Uterus (tissue), 4 donors: ENCODE data around the gene DBNL. TPM values are rescaled to one million over a fixed set of nuclear protein-coding genes. Genes with fewer than 3 reads are reported as not detected.

ENCODE experiments used
- DNase-seq, 2 donors: peaks; one replicate each; pipeline ENCODE4 v3.0.0-alpha.2; 2019 to 2020
- H3K27ac ChIP-seq, 2 donors: fragments of 200-600 bp; sonication (generic); 1 replicate in 1 of 2; 2 replicates in 1 of 2; pipeline ENCODE4 v1.5.1; 2016 to 2018
- H3K27me3 ChIP-seq, 2 donors: fragments of 200-600 bp; sonication (generic); one replicate each; pipeline ENCODE4 v1.5.1; 2018 to 2019; ENCODE audit warnings: control low read depth in 1 of 2
- H3K36me3 ChIP-seq, 2 donors: fragments of 200-600 bp; sonication (generic); one replicate each; pipeline ENCODE4 v1.5.1; 2019; ENCODE audit warnings: control low read depth in 1 of 2
- H3K4me1 ChIP-seq, 2 donors: fragments of 200-600 bp; sonication (generic); one replicate each; pipeline ENCODE4 v1.5.1; 2018 to 2019; ENCODE audit warnings: control low read depth in 1 of 2
- H3K4me3 ChIP-seq, 2 donors: fragments of 200-600 bp; sonication (generic); 1 replicate in 1 of 2; 2 replicates in 1 of 2; pipeline ENCODE4 v1.5.1; 2018 to 2019; ENCODE audit warnings: mild to moderate bottlenecking in 1 of 2
- H3K9me3 ChIP-seq, 2 donors: fragments of 200-600 bp; sonication (generic); one replicate each; pipeline ENCODE4 v1.5.1; 2019; ENCODE audit warnings: control low read depth in 1 of 2
- CTCF ChIP-seq, 4 experiments: fragments of 200-600 bp in 2 of 4; fragments of 450-650 bp in 2 of 4; sonication (generic) in 2 of 4; IDR thresholded peaks; one replicate each; pipeline ENCODE4 v1.5.1; 2016 to 2019; ENCODE audit warnings: antibody characterized with exemption in 4 of 4, mild to moderate bottlenecking in 2 of 4, moderate library complexity in 1 of 4
- POLR2A ChIP-seq, 2 donors: fragments of 450-650 bp; IDR thresholded peaks; one replicate each; pipeline ENCODE4 v1.6.1; 2016; ENCODE audit warnings: antibody characterized with exemption in 2 of 2, mild to moderate bottlenecking in 1 of 2, moderate library complexity in 1 of 2
- intact Hi-C: fragments of 100-400 bp; cut with DNase I; formaldehyde crosslinking; loops from one replicate; pipeline ENCODE4 v1.15.1; 2023; ENCODE audit warnings: low total_unique reads
- total RNA-seq, 4 donors: library from RNA; depleted of rRNA in 3 of 4; stranded (reverse); fragments of >200 nt in 3 of 4; gene quantifications; one replicate each; pipeline versions ENCODE4 v1.1.0 to v1.2.4, GENCODE V29; 2014 to 2023
- donor health status: DM: yes; HTN: yes; CAD: no.

The DBNL gene
- total RNA-seq, 4 donors from 2014 or later = 71.5 to 113 (median 91.0) TPM

DNA sequence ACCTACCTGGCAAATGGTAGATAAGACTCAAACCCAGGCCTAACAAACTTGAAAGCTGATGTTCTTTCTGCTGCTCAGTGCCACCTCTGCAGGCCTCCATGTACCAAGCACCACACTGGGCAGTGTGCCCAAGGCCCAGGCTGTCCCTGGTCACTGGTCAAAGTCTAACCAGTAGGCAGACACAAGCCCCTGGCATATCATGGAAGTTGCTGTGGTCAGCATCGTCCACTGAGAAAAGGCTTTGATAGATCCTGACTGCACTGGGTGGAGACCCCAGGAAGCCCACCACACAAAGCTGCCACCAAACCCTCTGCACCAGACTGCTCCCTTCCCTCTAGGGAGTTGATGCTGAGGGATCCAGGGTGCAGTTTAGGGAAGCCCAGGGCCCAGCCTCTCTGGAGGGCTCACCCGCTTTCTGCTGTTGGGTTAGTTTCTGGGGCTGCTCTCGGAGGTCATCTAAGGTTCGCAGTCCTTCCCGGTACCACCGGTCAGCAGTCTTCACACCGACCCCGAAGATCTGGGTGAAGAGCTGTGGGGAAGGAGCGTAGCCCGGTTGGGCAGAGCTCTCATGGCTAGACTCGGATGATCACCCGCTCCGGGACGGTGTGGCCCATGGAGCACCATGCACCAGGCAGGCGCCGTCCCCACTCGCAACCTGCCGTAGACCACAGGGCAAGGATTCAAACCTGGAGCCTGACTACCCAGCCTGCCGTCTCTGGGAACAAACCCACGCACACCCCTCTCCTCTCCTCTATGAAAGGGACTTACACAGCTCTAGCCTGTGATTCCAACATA, 31.8 kb downstream of the DBNL start:
- Histone ChIP-seq H3K36me3 (no peaks in the 10 kb centered on the region), H3K4me3 (no peak overlapping the region), H3K9me3 (no peaks in the 10 kb centered on the region), H3K27me3 (no peaks in the 10 kb centered on the region), H3K4me1 (peaks cover 0 to 7% of the 10 kb centered on the region in 2 donors), H3K27ac (no peak overlapping the region)
- intact Hi-C loops = no loop called here
- no peak for DNase-seq
- TF ChIP-seq POLR2A (IDR thresholded peaks at IDR 0.05) (no peak), CTCF (IDR thresholded peaks at IDR 0.05) (no peak)

GRCh38 chr7:44077061-44077460, 32.6 kb downstream of the DBNL start:
- Histone ChIP-seq H3K4me3 (no peak overlapping the region), H3K4me1 (peaks cover 0 to 7% of the 10 kb centered on the region in 2 donors), H3K27ac (no peak overlapping the region), H3K27me3 (no peaks in the 10 kb centered on the region), H3K9me3 (no peaks in the 10 kb centered on the region), H3K36me3 (no peaks in the 10 kb centered on the region)
- no peak for DNase-seq
- no peak for TF ChIP-seq CTCF (IDR thresholded peaks at IDR 0.05)
- intact Hi-C loops = no loop called here

GRCh38 chr7:44077681-44078091, 33.2 kb downstream of the DBNL start:
- Histone ChIP-seq H3K4me3 (no peak overlapping the region), H3K9me3 (no peaks in the 10 kb centered on the region), H3K4me1 (peaks cover 0 to 5% of the 10 kb centered on the region in 2 donors), H3K36me3 (no peaks in the 10 kb centered on the region), H3K27ac (no peak overlapping the region), H3K27me3 (no peaks in the 10 kb centered on the region)
- TF ChIP-seq POLR2A (IDR thresholded peaks at IDR 0.05) (no peak), CTCF (IDR thresholded peaks at IDR 0.05) (no peak)
- intact Hi-C loops = no loop called here
- no peak for DNase-seq

DNA sequence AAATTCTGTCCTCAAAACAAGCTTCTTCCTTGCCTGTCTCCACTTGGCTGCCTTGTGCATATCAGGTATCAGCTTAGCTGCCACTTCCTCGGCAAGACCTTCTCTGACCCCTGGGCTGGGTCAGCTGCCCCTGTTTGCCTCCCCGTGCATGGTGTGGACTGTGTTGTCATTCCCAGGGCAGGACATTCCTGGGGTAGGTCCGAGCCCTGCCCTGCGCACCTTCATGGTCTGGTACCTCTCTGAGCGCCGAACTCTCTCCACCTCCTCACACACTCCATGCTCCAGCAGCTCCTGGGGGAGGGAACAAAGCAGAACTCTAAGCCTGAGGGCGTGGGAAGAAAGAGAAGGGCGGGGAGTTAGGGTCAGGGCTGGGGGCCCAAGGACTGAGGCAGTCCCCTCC, 34.0 kb downstream of the DBNL start:
- intact Hi-C loops = no loop called here
- H3K4me3 ChIP-seq = no peak overlapping the region
- TF ChIP-seq POLR2A (IDR thresholded peaks at IDR 0.05) = no peak
- no peak for TF ChIP-seq CTCF (IDR thresholded peaks at IDR 0.05)
- no peaks in the 10 kb centered on the region for H3K36me3 ChIP-seq
- DNase-seq = no peak
- no peaks in the 10 kb centered on the region for H3K27me3 ChIP-seq
- no peaks in the 10 kb centered on the region for H3K9me3 ChIP-seq
- no peak overlapping the region for H3K27ac ChIP-seq
- H3K4me1 ChIP-seq = no peaks in the 10 kb centered on the region

GRCh38 chr7:44079331-44080021, 35.0 kb downstream of the DBNL start:
- Histone ChIP-seq H3K36me3 (no peaks in the 10 kb centered on the region), H3K4me1 (no peaks in the 10 kb centered on the region), H3K27ac (no peak overlapping the region), H3K9me3 (no peaks in the 10 kb centered on the region), H3K27me3 (no peaks in the 10 kb centered on the region), H3K4me3 (no peak overlapping the region)
- DNase-seq = no peak
- no peak for TF ChIP-seq POLR2A (IDR thresholded peaks at IDR 0.05)
- intact Hi-C loops = no loop called here
